H9 (cell line): ENCODE data around the gene RAPGEF3. TPM values are rescaled to one million over a fixed set of nuclear protein-coding genes. Genes with fewer than 3 reads are reported as not detected.

Source experiments
- DNase-seq: peaks from one replicate; pipeline ENCODE4 v3.0.0-alpha.2; 2017
- H2AFZ ChIP-seq: one replicate; pipeline ENCODE4 v1.6.1; 2013; ENCODE audit warnings: mild to moderate bottlenecking, low read length, control low read depth, moderate library complexity
- H2AK5ac ChIP-seq: 2 replicates; pipeline ENCODE4 v1.6.1; 2013; ENCODE audit warnings: low read length, control low read depth, mixed read lengths; ENCODE audit not compliant: insufficient read length
- H2BK120ac ChIP-seq: one replicate; pipeline ENCODE4 v1.6.1; 2013; ENCODE audit warnings: low read depth, mild to moderate bottlenecking, low read length, control low read depth, inconsistent platforms; ENCODE audit not compliant: poor library complexity, severe bottlenecking
- H2BK12ac ChIP-seq: 2 replicates; pipeline ENCODE4 v1.6.1; 2013; ENCODE audit warnings: low read length, control low read depth, mixed read lengths, low read depth; ENCODE audit not compliant: insufficient read length
- H2BK15ac ChIP-seq: 2 replicates; pipeline ENCODE4 v1.6.1; 2013; ENCODE audit warnings: low read depth, low read length, control low read depth
- H2BK20ac ChIP-seq: one replicate; pipeline ENCODE4 v1.6.1; 2013; ENCODE audit warnings: low read depth, mild to moderate bottlenecking, low read length, control low read depth, inconsistent platforms; ENCODE audit not compliant: poor library complexity, severe bottlenecking
- H2BK5ac ChIP-seq: 2 replicates; pipeline ENCODE4 v1.6.1; 2013; ENCODE audit warnings: low read length, control low read depth, mixed read lengths; ENCODE audit not compliant: insufficient read length
- H3K14ac ChIP-seq: 2 replicates; pipeline ENCODE4 v1.6.1; 2013; ENCODE audit warnings: low read length, control low read depth; ENCODE audit not compliant: insufficient read depth
- H3K18ac ChIP-seq: 2 replicates; pipeline ENCODE4 v1.6.1; 2013; ENCODE audit warnings: low read depth, mild to moderate bottlenecking, mixed read lengths, low read length, control low read depth; ENCODE audit not compliant: insufficient read length
- H3K23ac ChIP-seq: 2 replicates; pipeline ENCODE4 v1.6.1; 2013; ENCODE audit warnings: low read length, control low read depth, mixed read lengths, low read depth; ENCODE audit not compliant: insufficient read length
- H3K23me2 ChIP-seq: 2 replicates; pipeline ENCODE4 v1.6.1; 2013; ENCODE audit warnings: low read depth, mild to moderate bottlenecking, mixed read lengths, low read length, control low read depth; ENCODE audit not compliant: insufficient read length, poor library complexity, severe bottlenecking
- H3K27ac ChIP-seq: 2 replicates; pipeline ENCODE4 v1.5.1; 2013; ENCODE audit warnings: low read length, control low read depth, mixed read lengths, low read depth; ENCODE audit not compliant: insufficient read length
- H3K27me3 ChIP-seq: 2 replicates; pipeline ENCODE4 v1.6.1; 2013; ENCODE audit warnings: low read length, control low read depth, inconsistent platforms; ENCODE audit not compliant: insufficient read depth
- H3K4ac ChIP-seq: 2 replicates; pipeline ENCODE4 v1.6.1; 2013; ENCODE audit warnings: low read depth, mild to moderate bottlenecking, control low read depth, inconsistent platforms, low read length, moderate library complexity
- H3K4me1 ChIP-seq: 2 replicates; pipeline ENCODE4 v1.6.1; 2013; ENCODE audit warnings: low read length, control low read depth, inconsistent platforms; ENCODE audit not compliant: insufficient read depth
- H3K4me2 ChIP-seq: 2 replicates; pipeline ENCODE4 v1.6.1; 2013; ENCODE audit warnings: low read length, control low read depth, mixed read lengths; ENCODE audit not compliant: insufficient read length, insufficient read depth
- H3K56ac ChIP-seq: 2 replicates; pipeline ENCODE4 v1.6.1; 2013; ENCODE audit warnings: low read depth, mild to moderate bottlenecking, mixed read lengths, low read length, control low read depth; ENCODE audit not compliant: insufficient read length
- H3K79me1 ChIP-seq: 2 replicates; pipeline ENCODE4 v1.6.1; 2013; ENCODE audit warnings: low read depth, mild to moderate bottlenecking, moderate library complexity, low read length, control low read depth, inconsistent platforms; ENCODE audit not compliant: insufficient read depth, poor library complexity, severe bottlenecking
- H3K79me2 ChIP-seq: 2 replicates; pipeline ENCODE4 v1.6.1; 2013; ENCODE audit warnings: low read length, control low read depth, inconsistent platforms; ENCODE audit not compliant: insufficient read depth
- H3K9ac ChIP-seq: 2 replicates; pipeline ENCODE4 v1.6.1; 2013; ENCODE audit warnings: low read length, control low read depth, mixed read lengths; ENCODE audit not compliant: insufficient read length; ENCODE audit errors: extremely low read depth
- H3K9me3 ChIP-seq: one replicate; pipeline ENCODE4 v1.6.1; 2013; ENCODE audit warnings: low read depth, low read length, inconsistent platforms; ENCODE audit not compliant: control insufficient read depth
- H3T11ph ChIP-seq: one replicate; pipeline ENCODE4 v1.6.1; 2013; ENCODE audit warnings: mild to moderate bottlenecking, low read length, control low read depth, inconsistent platforms
- H4K20me1 ChIP-seq: one replicate; pipeline ENCODE4 v1.6.1; 2013; ENCODE audit not compliant: control insufficient read depth, insufficient read length, insufficient read depth
- H4K5ac ChIP-seq: 2 replicates; pipeline ENCODE4 v1.6.1; 2013; ENCODE audit warnings: low read depth, mild to moderate bottlenecking, mixed read lengths, low read length, control low read depth; ENCODE audit not compliant: insufficient read length
- H4K8ac ChIP-seq: replicated peaks from 2 replicates; pipeline ENCODE4 v1.6.1; 2013; ENCODE audit warnings: low read length, control low read depth, mixed read lengths, low read depth; ENCODE audit not compliant: insufficient read length
- H4K91ac ChIP-seq: 2 replicates; pipeline ENCODE4 v1.6.1; 2013; ENCODE audit warnings: low read depth, mild to moderate bottlenecking, moderate library complexity, mixed read lengths, low read length, control low read depth; ENCODE audit not compliant: insufficient read length
- H3K27ac Mint-ChIP-seq, 3 experiments: 2 replicates in 2 of 3; 3 replicates in 1 of 3; pipeline ENCODE4 v1.8.0; 2020 to 2021; ENCODE audit warnings: mixed read lengths in 3 of 3, mild to moderate bottlenecking in 1 of 3, moderate library complexity in 1 of 3
- H3K27me3 Mint-ChIP-seq: 2 replicates; pipeline ENCODE4 v1.8.0; 2021; ENCODE audit warnings: low read depth, mild to moderate bottlenecking, moderate library complexity, mixed read lengths
- H3K36me3 Mint-ChIP-seq, 3 experiments: 2 replicates in 2 of 3; 3 replicates in 1 of 3; pipeline ENCODE4 v1.8.0; 2020 to 2021; ENCODE audit warnings: low read depth in 3 of 3, mixed read lengths in 3 of 3; ENCODE audit not compliant: insufficient read depth in 1 of 3
- H3K4me1 Mint-ChIP-seq, 2 experiments: 2 replicates each; pipeline ENCODE4 v1.8.0; 2020; ENCODE audit warnings: mixed read lengths in 2 of 2
- H3K4me3 Mint-ChIP-seq, 2 experiments: 2 replicates in 1 of 2; 3 replicates in 1 of 2; pipeline ENCODE4 v1.8.0; 2020 to 2021; ENCODE audit warnings: mild to moderate bottlenecking in 2 of 2, mixed read lengths in 2 of 2, moderate library complexity in 1 of 2
- H3K9me3 Mint-ChIP-seq, 2 experiments: 2 replicates in 1 of 2; 3 replicates in 1 of 2; pipeline ENCODE4 v1.8.0; 2020; ENCODE audit warnings: mild to moderate bottlenecking in 2 of 2, mixed read lengths in 2 of 2, moderate library complexity in 1 of 2
- WGBS: extraction: QIAGEN DNeasy Blood & Tissue Kit; methylation state at CpG from one replicate; pipeline ENCODE4 v1.1.7; 2013; ENCODE audit warnings: missing lambda C conversion rate, low lambda C conversion rate, mixed read lengths; ENCODE audit not compliant: insufficient read length; ENCODE audit errors: extremely low coverage; 5-methylcytosine and 5-hydroxymethylcytosine counted together
- total RNA-seq: library from RNA; stranded (reverse); gene quantifications from 2 replicates; pipeline ENCODE4 v1.2.1, GENCODE V29; 2021
- TF ChIP-seq, protein P1 (sequence below): fragments of 200-600 bp; sonication (generic); conservative IDR thresholded peaks from 3 replicates; pipeline ENCODE4 v1.8.0; 2021; ENCODE audit warnings: antibody characterized with exemption, mild to moderate bottlenecking

RAPGEF3 gene
- total RNA-seq, 1 experiment from 2014 or later: 7.4 TPM

DNA sequence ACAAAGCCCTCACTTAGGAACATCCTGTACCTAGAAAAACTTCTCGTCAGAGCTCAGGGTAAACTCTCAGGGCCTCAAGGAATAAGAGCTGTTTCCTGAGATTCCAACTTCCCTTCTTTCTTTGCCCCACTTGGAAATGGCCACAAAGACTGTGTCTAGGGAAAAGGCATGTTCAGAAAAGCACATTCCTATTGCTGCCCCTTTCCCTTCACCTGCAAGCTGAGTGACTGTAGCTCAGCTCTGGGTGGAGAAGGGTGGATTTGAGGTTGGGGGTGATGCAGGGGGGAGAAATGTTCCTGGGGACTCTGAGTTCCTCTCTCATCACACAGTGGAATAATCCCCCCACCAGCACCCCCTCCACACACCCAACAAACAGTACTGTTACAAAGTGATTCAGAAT, 40.1 kb downstream of the RAPGEF3 start:
- no peaks in the 10 kb centered on the region for H3K23me2 ChIP-seq
- no peak overlapping the region for H3K4ac ChIP-seq
- no peak overlapping the region for H3K4me3 Mint-ChIP-seq
- no peak overlapping the region for H2BK15ac ChIP-seq
- no peak for DNase-seq
- H4K5ac ChIP-seq: no peak overlapping the region
- H3K4me2 ChIP-seq: no peak overlapping the region
- no peak overlapping the region for H3K27ac ChIP-seq
- no peak overlapping the region for H2BK5ac ChIP-seq
- H2BK20ac ChIP-seq: no peak overlapping the region
- H3K79me1 ChIP-seq: no peaks in the 10 kb centered on the region
- H4K91ac ChIP-seq: no peak overlapping the region
- H3K36me3 Mint-ChIP-seq: no peaks in the 10 kb centered on the region; a peak in 1 of 7 replicates
- no peak overlapping the region for H2BK12ac ChIP-seq
- no peak overlapping the region for H2AK5ac ChIP-seq
- H3K9me3 Mint-ChIP-seq: no peaks in the 10 kb centered on the region
- H3K23ac ChIP-seq: no peak overlapping the region
- H3K27me3 ChIP-seq: peaks cover 3% of the 10 kb centered on the region; the same call in 1 of the 2 replicates
- no CpG with 5 or more reads among the region's 1 CpG for WGBS
- no peaks in the 10 kb centered on the region for H3K79me2 ChIP-seq
- H4K20me1 ChIP-seq: no peaks in the 10 kb centered on the region
- H3K4me1 ChIP-seq: no peaks in the 10 kb centered on the region
- TF ChIP-seq, protein P1, sequence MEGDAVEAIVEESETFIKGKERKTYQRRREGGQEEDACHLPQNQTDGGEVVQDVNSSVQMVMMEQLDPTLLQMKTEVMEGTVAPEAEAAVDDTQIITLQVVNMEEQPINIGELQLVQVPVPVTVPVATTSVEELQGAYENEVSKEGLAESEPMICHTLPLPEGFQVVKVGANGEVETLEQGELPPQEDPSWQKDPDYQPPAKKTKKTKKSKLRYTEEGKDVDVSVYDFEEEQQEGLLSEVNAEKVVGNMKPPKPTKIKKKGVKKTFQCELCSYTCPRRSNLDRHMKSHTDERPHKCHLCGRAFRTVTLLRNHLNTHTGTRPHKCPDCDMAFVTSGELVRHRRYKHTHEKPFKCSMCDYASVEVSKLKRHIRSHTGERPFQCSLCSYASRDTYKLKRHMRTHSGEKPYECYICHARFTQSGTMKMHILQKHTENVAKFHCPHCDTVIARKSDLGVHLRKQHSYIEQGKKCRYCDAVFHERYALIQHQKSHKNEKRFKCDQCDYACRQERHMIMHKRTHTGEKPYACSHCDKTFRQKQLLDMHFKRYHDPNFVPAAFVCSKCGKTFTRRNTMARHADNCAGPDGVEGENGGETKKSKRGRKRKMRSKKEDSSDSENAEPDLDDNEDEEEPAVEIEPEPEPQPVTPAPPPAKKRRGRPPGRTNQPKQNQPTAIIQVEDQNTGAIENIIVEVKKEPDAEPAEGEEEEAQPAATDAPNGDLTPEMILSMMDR: no peak
- H3K9ac ChIP-seq: no peak overlapping the region
- H3K56ac ChIP-seq: no peak overlapping the region
- H2BK120ac ChIP-seq: no peak overlapping the region
- peaks cover 44% of the 10 kb centered on the region for H3K27me3 Mint-ChIP-seq
- no peak overlapping the region for H3K18ac ChIP-seq
- no peak overlapping the region for H3T11ph ChIP-seq
- H3K27ac Mint-ChIP-seq: no peak overlapping the region
- no peak overlapping the region for H4K8ac ChIP-seq
- H3K9me3 ChIP-seq: no peaks in the 10 kb centered on the region
- no peak overlapping the region for H3K14ac ChIP-seq
- H3K4me1 Mint-ChIP-seq: peaks cover 26 to 28% of the 10 kb centered on the region in 2 experiments
- no peak overlapping the region for H2AFZ ChIP-seq
